Adipocyte (in vitro differentiated cells): ENCODE measurements around the gene GLI3.
A peak's percentile ranks its signal among the peaks of the same experiment; 100 is the strongest.

Experiments used
- DNase-seq: peaks from one replicate; pipeline ENCODE4 v3.0.0-alpha.2; 2015; ENCODE audit warnings: low read depth
- H3K27me3 ChIP-seq: replicated peaks from 2 replicates; pipeline ENCODE4 v1.7.0; 2013; ENCODE audit warnings: mild to moderate bottlenecking, low read length, moderate library complexity; ENCODE audit not compliant: control insufficient read depth, insufficient read depth
- H3K36me3 ChIP-seq: 2 replicates; pipeline ENCODE4 v1.7.0; 2013; ENCODE audit warnings: low read length, mild to moderate bottlenecking, moderate library complexity; ENCODE audit not compliant: control insufficient read depth, insufficient read depth, severe bottlenecking
- H3K4me1 ChIP-seq: 2 replicates; pipeline ENCODE4 v1.7.0; 2013; ENCODE audit warnings: mild to moderate bottlenecking, low read length, moderate library complexity; ENCODE audit not compliant: control insufficient read depth, insufficient read depth
- H3K4me3 ChIP-seq: 2 replicates; pipeline ENCODE4 v1.7.0; 2013; ENCODE audit warnings: mild to moderate bottlenecking, low read length, moderate library complexity
- H3K9ac ChIP-seq: 2 replicates; pipeline ENCODE4 v1.7.0; 2013; ENCODE audit warnings: mild to moderate bottlenecking, low read length, moderate library complexity
- H3K9me3 ChIP-seq: 2 replicates; pipeline ENCODE4 v1.7.0; 2013; ENCODE audit warnings: mild to moderate bottlenecking, low read length, moderate library complexity; ENCODE audit not compliant: control insufficient read depth

GLI3 gene

GRCh38 chr7:42236976-42237810 lies at the start of gene GLI3:
TSS of gene GLI3 (minus strand) at chr7:42237209. CDS start at chr7:42223253, 13,956 bp downstream.
- peak within 1 kb of the TSS; percentile 93 for H3K4me3 ChIP-seq
- no peaks in the 10 kb centered on the region for H3K9me3 ChIP-seq
- peak within 1 kb of the TSS; percentile 89 for H3K9ac ChIP-seq
- H3K27me3 ChIP-seq = no peaks in the 10 kb centered on the region
- peak; percentile 97 for DNase-seq
- peaks cover 49% of the 10 kb centered on the region for H3K4me1 ChIP-seq
- H3K36me3 ChIP-seq = no peaks in the 10 kb centered on the region

GRCh38 chr7:42285383-42285824 lies 48.4 kb upstream of the GLI3 start:
- peak; percentile 39 for DNase-seq
- Histone ChIP-seq H3K27me3 (no peaks in the 10 kb centered on the region), H3K36me3 (no peaks in the 10 kb centered on the region), H3K9ac (no peak overlapping the region), H3K4me3 (no peak overlapping the region), H3K4me1 (peaks cover 23% of the 10 kb centered on the region), H3K9me3 (no peaks in the 10 kb centered on the region)

GRCh38 chr7:42283553-42283952 lies 46.5 kb upstream of the GLI3 start:
- Histone ChIP-seq H3K4me3 (no peak overlapping the region), H3K9ac (no peak overlapping the region), H3K4me1 (peaks cover 23% of the 10 kb centered on the region), H3K27me3 (no peaks in the 10 kb centered on the region), H3K9me3 (no peaks in the 10 kb centered on the region), H3K36me3 (no peaks in the 10 kb centered on the region)
- peak; percentile 80 for DNase-seq

GRCh38 chr7:42278344-42278743 lies 41.3 kb upstream of the GLI3 start:
- H3K36me3 ChIP-seq = no peaks in the 10 kb centered on the region
- no peak for DNase-seq
- no peak overlapping the region for H3K4me3 ChIP-seq
- no peaks in the 10 kb centered on the region for H3K27me3 ChIP-seq
- H3K9me3 ChIP-seq = no peaks in the 10 kb centered on the region
- no peak overlapping the region for H3K9ac ChIP-seq
- peaks cover 14% of the 10 kb centered on the region for H3K4me1 ChIP-seq

GRCh38 chr7:42274053-42274452 lies 37.0 kb upstream of the GLI3 start:
- Histone ChIP-seq H3K27me3 (no peaks in the 10 kb centered on the region), H3K9me3 (no peaks in the 10 kb centered on the region), H3K9ac (no peak overlapping the region), H3K4me1 (peaks cover 13% of the 10 kb centered on the region), H3K36me3 (no peaks in the 10 kb centered on the region), H3K4me3 (no peak overlapping the region)
- DNase-seq = no peak

- Histone ChIP-seq H3K27me3 (no peaks in the 10 kb centered on the region), H3K9me3 (no peaks in the 10 kb centered on the region), H3K36me3 (no peaks in the 10 kb centered on the region), H3K4me3 (no peak overlapping the region), H3K4me1 (peaks cover 13% of the 10 kb centered on the region), H3K9ac (no peak overlapping the region)
- DNase-seq = peak; percentile 68
Observed at GRCh38 chr7:42272793-42273665, 36.0 kb upstream of the GLI3 start.

- H3K36me3 ChIP-seq = no peaks in the 10 kb centered on the region
- peaks cover 7% of the 10 kb centered on the region for H3K4me1 ChIP-seq
- no peak overlapping the region for H3K9ac ChIP-seq
- no peak for DNase-seq
- H3K4me3 ChIP-seq = no peak overlapping the region
- H3K9me3 ChIP-seq = no peaks in the 10 kb centered on the region
- no peaks in the 10 kb centered on the region for H3K27me3 ChIP-seq
Observed at GRCh38 chr7:42269161-42269560, 32.2 kb upstream of the GLI3 start.

- Histone ChIP-seq H3K36me3 (no peaks in the 10 kb centered on the region), H3K27me3 (no peaks in the 10 kb centered on the region)
- no peak for DNase-seq
Observed at GRCh38 chr7:42264702-42265101, 27.7 kb upstream of the GLI3 start.

GRCh38 chr7:42263971-42264370 lies 27.0 kb upstream of the GLI3 start:
- H3K9ac ChIP-seq = no peak overlapping the region
- H3K36me3 ChIP-seq = no peaks in the 10 kb centered on the region
- H3K9me3 ChIP-seq = no peaks in the 10 kb centered on the region
- no peak for DNase-seq
- peaks cover 4% of the 10 kb centered on the region for H3K4me1 ChIP-seq
- H3K27me3 ChIP-seq = no peaks in the 10 kb centered on the region
- H3K4me3 ChIP-seq = no peak overlapping the region

More at GRCh38 chr7:42264702-42265101, 27.7 kb upstream of the GLI3 start:
- Histone ChIP-seq H3K4me3 (no peak overlapping the region), H3K4me1 (peaks cover 4% of the 10 kb centered on the region), H3K9me3 (no peaks in the 10 kb centered on the region), H3K9ac (no peak overlapping the region)

- H3K4me1 ChIP-seq = peaks cover 4% of the 10 kb centered on the region
- H3K9ac ChIP-seq = no peak overlapping the region
- H3K27me3 ChIP-seq = no peaks in the 10 kb centered on the region
- H3K9me3 ChIP-seq = no peaks in the 10 kb centered on the region
- DNase-seq = peak; percentile 65
- no peaks in the 10 kb centered on the region for H3K36me3 ChIP-seq
- H3K4me3 ChIP-seq = no peak overlapping the region
Observed at GRCh38 chr7:42262964-42263363, 26.0 kb upstream of the GLI3 start.

GRCh38 chr7:42254217-42254616 lies 17.2 kb upstream of the GLI3 start:
- no peaks in the 10 kb centered on the region for H3K36me3 ChIP-seq
- H3K4me3 ChIP-seq = no peak overlapping the region

More at GRCh38 chr7:42254217-42254616, 17.2 kb upstream of the GLI3 start:
- no peaks in the 10 kb centered on the region for H3K9me3 ChIP-seq
- H3K9ac ChIP-seq = no peak overlapping the region
- peak; percentile 52 for DNase-seq
- no peaks in the 10 kb centered on the region for H3K27me3 ChIP-seq
- peaks cover 5% of the 10 kb centered on the region for H3K4me1 ChIP-seq
